Suppressor macrophage treated with lipopolysaccharide for 1 hour (primary cell): ENCODE measurements around the gene CCDC107.
A peak's percentile ranks its signal among the peaks of the same experiment; 100 is the strongest.

Experiments used
- DNase-seq, 3 donors: peaks; one replicate each; pipeline ENCODE4 v3.0.0-alpha.2; 2020 to 2022

Gene CCDC107

DNA sequence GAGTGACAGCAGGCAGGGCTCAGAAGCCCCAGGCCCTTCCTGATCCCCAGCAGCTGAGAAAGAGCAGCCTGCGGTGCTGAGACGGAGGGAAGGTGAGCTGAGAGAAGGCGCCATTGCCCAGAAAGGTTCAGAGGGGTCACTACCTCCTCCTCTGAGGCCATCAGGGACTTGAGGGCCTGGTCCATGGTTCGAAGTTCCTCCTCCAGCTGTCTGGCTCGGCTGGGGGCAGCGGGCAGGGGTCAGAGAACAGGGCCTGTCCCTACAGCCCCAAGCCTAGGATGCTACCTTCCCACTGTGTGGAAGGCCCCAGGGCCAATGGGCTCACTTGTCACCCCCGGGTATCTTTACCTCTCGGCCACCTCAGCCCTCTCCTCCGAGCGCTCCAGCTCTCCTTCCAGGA is 26.8 kb downstream of the CCDC107 start:
- no peak for DNase-seq

DNA sequence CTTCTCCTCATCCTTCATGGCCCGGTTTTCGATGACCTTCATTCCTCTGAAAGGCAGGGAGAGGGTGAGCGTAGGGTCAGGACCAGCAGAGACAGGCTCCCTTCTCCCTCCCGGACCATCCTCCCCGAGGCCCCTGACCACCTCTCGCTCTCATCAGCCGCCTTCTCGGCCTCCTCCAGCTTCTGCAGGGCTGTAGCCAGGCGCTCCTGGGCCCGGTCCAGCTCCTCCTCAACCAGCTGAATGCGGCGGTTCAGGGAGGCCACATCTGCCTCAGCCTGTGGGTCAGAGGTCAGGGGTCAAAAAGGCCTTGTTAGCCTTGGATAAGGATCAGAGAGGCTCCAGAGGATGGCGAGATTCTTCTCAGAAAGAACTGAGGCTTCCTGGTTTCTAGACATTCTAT is 27.4 kb downstream of the CCDC107 start:
- no peak for DNase-seq

DNA sequence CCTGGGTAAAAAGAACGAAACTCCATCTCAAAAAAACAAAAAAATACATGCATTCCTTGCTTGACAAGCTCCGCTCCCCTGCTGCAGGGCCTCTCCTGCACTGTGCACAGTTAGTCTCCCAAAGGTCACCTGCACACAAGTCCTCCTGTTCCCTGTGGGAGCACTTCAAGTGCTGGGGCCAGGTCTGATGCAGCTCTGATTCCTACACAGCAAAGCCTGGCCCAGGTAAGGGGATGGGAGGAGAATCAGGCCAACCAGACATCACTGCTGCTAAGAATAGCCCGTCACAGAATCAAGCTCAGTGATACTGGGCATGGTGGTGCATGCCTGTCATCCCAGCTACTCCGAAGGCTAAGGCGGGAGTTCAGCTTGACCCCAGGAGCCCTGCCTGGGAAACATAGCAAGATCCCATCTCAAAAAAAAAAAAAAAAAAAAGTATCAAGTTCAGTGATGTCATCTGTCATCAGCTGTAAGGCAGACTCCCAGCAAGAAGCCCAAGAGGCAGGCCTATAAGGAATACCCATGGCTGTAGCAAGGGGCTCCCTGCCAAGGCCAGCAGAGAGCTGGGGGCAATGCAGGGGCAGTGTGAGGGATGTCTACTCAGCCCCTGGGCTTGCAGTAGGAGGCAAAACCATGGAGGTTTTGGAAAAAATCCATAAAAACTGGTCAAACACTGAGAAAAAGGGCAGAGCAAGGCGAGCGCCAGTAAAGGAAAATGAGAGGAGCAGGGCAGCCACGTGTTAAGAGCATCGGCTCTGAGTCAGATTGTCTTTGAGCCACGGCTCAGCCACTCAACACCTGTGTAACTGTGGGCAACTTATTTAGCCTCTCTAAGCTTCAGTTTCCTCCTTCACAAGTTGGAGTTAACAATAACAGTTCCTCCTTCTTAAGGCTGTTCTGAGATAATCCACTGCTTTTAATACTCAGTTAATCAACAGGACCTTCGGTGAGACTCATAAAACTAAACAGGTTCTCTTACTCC is 28.4 kb downstream of the CCDC107 start:
- no peak for DNase-seq

DNA sequence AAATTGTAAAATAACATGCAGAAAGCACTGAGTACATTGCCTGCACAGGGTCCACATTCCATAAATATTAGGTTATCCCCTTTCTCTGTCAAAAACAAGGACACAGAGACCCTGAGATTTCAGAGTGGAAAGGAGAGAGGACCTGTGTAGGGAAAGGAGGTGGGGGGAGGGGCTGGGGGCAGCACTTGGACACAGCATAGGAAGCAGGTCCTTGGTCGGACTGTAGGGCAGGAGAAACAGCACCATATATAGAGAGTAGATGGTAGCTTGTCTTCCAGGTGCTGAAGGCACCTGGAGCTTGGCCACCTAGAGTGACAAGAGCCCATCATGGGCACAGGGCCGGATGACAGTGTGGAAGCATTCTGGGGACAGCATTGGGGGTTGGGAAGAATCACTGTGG is 29.2 kb downstream of the CCDC107 start:
- no peak for DNase-seq

DNA sequence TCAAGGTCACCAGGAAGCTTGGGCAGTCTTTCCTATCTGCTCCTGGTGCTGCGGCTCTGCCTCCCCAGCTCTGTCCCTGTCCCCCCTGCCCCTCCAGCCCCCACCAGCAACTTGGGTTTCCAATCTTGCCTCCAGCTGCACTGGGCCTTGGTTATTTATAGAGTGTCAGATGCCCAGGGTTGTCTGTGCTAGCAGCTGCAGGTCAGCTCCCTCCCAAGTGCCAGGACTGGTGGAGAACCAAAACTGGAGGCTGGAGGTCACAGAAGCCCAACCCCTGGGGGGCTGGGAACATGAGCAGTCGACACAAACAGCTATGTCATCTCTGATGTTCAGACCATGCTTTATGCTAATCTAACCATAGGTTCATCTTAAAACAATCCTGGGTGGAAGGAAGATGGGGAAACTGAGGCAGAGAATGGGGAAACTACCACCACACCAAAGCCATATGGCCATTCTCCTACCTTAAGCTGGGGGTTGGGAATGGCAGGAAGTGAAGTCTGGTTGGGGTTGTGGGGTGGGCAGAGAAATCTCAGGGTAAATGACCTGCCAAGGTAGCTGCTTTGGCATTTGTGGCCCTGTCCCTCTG is 30.0 kb downstream of the CCDC107 start:
- no peak for DNase-seq

DNA sequence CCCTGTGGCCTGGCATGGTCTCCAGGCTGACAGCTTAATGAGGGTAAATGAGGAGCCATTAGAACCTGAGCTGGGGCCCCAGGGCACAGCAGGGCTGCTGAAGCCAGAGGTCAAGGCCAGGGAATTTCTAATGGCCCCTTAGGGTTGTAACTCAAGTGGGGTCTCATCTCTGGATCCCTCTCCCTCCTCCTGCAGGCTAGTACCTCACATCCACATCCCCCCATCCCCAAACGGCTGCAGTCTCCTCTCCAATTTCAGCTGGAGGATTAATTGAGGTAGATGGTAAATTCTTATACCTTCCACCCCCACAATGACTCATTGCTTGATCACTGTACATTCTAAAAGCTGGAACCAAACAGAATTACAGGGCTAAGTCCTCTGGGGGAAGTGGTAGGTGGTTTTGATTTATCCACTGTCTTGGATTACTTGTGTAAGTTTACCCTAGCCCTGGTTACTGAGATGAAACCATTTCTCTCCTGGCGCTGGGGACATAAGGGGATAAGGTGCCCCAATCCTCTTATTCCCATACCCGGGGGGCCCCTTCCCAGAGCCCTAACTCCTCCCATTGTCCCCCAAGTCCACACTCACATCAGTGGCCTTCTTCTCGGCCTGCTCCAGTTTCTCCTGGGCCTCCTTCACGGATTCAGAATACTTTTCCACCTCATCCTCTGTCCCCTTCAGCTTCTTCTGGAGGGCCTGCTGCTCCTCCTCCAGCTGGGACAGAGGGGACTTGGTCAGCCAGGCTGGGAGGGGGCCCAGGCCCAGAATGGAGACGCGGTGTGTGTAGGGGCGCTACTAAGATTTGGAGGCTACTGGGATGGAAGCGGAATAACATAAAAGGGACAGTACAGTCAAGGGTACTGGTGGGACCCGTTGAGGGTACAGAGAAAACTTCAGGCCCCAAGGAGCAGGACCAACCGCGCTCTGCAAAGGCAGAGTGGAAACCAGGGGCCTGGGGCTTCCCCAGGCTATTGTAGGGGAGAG is 30.8 kb downstream of the CCDC107 start:
- peak; percentile 64 to 79 (median 72) for DNase-seq

DNA sequence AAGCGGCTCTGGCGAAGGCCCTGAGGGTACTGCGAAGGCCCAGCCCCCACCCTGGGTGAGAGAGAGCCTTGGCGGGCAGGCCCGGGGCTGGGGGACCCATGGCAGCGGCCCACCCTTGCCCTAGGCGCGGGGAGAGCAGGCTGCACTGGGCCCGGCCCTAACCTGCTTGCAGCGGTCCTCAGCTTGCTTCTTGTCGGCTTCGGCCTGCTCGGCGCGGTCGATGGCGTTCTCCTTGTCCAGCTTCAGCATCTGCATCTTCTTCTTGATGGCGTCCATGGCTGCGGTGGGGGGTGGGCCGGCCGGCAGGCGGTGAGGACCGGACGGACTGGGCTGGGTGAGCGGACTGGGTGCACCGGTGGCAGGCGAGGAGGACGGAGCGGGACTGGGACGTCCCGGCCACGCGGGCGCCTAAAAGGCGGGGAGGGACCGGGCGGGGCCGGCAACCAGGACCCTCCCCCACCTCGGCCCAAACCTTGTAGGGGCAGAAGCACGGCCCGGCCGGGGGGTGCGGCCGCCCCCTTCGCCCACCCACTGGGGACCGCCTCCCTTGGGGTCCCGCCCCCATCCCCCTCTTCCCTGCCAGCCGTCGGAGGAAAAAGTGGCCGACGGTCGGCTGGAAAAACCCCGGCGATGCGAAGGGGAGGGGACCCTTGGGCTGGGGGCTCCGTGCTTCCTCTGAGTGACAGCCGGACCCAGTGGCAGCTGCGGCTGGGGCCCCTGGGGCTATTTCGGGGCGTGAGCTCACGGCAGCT is 31.6 kb downstream of the CCDC107 start, which contains the start of gene TPM2:
Gene TPM2 (minus strand): TSS at position 384 of the 752 bp plus-strand sequence. CDS start 108 bp downstream, at position 276.
- DNase-seq: no peak

DNA sequence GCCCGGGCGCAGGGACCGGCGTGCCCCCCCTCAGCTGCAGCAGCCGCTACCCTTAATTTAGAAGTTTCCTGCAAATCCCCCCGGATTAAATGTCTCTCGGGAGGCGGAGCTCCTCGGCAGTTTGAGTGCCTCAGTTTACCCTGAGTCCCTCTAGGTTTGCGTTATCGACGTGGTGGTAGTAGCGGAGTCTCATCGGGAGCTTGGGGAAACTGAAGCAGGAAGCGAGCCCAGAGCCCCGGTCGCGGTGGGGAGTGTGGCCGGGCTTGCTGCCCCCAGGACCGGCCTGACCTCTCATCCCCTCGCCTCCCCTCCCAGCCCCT is 32.2 kb downstream of the CCDC107 start:
- DNase-seq: no peak

DNA sequence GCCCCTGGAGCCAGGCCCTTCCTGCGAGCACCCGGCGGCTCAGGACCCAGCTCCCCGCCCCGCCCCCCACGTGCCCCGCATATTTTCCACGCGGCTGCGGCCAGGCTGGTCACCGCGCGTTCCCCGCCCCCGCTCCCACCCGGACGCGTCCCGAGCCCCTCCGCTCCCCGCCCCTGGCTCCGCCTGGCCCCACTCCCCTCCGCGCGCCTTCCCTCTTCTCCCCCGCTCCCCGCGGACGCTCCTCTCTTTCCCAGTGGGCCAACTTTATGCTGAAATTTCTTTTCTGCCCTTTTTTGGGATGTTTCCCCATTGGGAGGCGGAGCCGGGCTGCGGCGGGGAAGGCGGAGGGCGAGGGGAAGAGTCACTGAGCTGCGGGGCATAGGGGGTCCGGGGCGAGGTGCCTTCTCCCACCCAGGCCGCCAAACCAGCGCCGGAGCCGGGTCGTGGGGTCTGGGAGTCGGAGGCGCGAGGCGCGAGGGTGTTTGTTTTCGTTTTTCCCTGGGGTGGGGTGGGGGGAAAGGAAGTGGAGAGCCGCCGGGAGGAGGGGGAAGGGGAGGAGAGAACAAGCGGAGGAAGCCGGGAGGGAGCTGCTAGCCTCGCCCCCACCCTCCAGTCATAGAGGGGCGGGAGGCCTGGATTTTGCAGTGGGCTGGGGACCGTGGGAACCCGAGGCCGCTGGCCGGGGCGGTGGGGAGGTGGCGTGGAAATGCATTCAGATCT is 32.7 kb downstream of the CCDC107 start:
- DNase-seq: peak; percentile 41 to 67 (median 47)

DNA sequence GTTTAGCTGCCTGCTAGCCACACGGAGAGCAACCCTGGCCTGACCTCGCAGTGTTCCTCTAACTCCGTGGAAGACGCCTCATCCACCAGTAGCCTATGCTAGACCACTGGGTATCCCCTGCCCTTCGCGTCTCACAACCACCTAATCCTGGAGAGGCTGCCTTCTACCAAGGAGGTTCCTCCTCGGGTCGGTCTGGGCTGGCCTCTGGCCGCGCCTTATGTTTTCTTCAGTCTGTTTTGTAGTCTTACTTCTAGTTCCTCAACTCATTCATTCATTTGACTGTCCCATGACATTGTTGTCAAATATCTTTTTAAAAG is 33.2 kb downstream of the CCDC107 start:
- DNase-seq: peak; percentile 33 to 52 (median 43)

DNA sequence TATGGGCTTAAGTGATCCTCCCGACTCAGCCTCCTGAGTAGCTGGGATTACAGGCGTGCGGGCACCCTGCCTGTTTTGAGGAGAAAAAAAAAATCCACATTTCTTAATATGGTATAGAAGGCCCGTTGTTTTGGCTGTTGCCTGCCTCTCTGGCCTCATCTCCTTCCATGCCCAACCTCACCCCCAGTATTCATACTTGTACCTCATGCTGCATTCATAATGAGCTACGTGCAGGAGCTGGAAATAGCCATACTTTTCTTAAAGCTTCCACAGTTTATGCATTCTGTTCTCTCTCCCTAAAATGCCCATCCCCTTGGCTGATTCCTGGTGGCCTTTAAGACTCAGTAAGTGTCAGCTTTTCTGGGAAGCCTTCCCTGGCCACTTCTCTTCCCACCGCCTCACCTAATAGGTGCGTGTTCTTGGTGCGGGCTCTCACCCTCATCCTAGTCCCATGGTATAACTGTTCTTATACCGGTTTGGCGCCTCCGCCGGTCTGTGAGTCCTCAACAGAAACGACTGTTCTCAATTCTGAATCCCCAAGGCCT is 33.7 kb downstream of the CCDC107 start:
- DNase-seq: no peak

DNA sequence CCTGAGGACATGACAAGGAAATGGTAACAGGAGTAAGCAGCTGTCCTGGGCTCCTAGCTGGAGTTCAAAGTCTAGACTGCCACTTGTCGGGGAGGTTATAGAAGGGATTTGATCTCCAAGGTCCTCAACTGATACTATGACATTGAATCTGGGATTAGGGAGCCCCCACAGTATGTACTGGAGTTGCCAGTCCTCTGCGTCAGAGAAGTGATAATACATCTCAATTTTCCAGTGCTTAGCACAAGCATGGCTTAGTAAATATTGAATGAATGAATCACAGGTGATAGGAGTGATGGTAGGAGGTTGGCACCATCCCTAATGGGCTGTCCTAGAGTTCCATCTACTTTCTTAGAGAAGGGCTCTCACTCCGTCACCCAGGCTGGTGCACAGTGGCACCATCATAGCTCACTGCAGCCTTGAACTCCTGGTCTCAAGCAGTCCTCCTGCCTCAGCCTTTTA is 37.9 kb downstream of the CCDC107 start:
- no peak for DNase-seq

DNA sequence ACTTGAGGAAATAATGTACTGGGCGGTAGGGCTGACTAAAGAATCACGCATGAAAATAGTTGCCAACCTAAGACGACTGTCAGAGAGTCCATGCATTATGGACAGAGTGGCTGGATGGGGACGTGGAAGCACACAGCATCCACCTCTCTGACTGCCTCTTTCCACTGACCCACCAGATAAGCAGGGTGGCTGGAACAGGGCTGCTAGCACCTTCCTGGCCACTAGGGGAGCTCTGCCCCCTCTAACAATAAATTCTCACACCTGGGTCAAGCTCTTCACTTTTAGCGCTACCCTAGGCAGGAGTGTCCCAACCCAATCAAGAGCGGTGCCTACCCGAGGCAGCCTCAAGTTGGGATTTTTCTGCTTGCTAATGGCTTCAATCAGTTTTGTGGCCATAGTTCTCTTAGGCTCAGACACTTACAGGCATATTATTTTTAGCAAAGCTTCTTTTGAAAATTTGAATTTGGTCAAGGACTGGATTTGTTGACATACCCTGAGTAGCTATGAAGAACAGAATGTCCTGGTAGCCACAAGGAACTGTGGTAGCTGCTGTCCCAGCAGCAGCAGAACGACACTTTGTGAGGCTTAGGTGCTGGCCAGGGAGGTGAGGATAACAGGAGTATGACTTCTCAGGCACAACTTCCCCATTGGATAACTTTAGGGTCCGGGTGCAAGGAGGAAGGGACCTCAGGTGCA is 38.6 kb downstream of the CCDC107 start:
- DNase-seq: peak; percentile 55 to 60 (median 55)

DNA sequence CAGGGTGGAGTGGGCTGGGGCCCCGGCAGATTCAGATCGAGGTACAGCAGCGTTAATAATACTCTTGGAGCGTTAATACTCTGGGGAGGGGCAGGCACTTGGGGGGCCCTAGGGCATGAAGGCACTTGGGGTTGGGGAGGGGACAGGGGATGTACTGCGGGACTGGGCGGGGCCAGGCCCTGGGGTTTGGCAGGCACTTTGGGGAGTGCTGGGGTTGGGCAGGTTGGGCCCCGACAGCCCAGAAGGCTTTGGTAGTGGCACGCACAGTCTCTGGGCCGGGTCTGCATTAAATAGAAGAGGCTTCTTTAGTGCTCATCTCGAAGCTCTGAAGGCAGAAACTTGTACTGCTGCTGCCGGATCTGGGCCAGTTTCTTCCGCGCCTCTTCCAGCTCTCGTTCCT is 39.4 kb downstream of the CCDC107 start:
- DNase-seq: no peak

DNA sequence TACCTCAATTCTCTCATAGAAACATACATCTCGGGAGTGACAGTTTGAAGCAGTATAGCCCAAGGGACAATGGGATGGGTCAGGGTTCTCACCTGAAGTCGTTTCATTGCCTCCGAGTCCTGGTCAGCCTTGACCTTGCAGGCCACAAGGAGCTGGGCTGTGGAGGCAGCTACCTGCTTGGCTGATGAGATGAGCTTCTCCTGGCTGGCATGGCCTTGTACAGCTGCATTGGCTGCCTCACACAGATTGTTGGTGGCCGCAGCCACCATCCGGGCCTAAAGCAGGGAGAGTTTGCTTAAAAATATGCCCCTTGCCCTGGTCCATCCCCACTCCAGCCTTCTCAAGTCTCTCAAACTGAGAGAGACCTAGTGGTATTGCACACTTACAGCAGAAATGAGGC is 40.1 kb downstream of the CCDC107 start:
- no peak for DNase-seq

DNA sequence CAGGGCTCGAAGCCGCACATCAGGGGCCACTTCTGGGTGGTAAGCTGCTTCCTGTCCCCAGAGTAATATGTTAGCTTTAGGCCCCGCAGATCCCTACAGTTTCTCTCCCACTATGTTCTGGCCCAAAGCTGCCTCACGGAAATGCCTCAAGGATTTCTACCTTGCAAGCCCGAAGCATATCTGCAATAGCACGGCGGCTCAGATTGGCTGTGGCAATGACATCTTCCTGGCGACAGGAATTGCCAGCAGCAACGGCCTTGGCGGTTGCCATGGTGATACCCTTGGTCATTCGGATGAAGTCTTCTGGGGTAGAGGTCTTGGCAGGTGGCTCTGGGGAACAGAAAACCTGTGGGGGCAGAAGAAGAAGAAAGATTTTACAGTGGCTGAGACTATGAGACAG is 41.9 kb downstream of the CCDC107 start:
- no peak for DNase-seq

DNA sequence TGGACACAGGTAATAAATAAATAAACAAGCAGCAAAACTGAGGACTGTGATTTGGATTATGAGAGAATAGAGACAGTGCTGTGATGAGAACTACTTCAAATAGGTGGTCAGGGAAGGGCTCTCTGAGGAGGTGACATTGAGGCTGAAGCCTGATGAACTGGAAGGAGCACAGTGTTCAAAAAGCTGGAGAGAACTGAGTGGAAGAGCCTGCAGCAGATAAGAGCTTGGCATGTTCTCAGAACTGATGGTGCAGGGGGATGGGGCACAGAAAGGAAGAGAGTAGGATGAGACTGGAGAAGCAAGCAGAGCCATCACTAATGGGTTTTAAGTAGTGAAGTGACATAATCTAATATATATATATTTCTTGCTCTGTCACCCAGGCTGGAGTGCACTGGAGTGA is 42.9 kb downstream of the CCDC107 start:
- DNase-seq: no peak

DNA sequence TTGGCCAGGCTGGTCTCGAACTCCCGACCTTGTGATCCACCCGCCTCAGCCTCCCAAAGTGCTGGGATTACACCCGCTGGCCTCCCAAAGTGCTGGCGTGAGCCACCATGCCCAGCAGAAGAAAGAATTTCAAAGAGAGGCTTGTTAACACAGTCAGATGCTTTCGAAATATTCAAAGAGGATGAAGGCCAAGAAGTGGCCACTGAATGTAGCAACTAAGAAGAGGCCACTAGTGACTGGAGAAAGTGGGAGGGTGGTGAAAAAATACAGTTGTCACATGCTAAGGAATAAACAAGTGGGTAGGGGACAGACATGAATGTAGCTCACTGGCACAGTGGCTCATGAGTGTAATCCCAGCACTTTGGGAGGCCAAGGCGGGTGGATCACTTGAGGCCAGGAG is 44.6 kb downstream of the CCDC107 start:
- DNase-seq: no peak

DNA sequence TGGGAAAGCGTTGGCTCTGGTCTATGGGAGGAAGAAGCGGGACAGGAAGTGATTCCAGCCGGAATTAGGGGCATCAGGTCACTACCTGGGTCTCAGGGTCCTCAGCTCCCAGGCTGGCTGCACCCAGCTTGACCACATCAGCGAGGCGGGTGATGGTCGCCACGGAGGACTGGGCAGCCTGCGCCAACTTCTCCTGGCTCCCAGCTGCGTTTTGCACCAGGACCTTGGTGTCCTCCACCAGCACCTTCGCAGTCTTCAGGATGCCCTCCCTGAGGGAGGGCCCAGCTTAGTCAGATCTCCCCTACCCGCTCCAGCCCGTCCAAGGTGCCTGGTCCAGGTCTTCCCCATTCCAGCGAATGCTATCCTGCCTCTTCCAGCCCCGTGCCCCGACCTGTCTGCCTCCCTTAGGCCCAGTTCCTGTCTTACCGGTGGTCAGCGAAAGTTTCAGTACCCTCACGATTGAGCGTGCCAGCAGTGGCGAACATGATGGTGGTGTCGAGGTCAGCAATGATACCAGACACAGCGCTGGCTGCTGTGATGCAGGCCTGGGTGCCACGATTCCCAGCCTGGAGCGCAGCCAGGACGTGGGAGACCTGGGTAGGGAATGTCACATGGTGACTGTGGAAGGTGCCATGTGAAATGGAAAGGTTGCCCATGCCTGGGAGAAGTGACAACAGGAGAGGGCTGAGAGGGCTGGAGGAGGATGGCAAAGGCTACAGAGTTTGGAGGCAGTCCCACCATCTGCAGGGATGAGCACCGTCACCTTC is 46.0 kb downstream of the CCDC107 start:
- no peak for DNase-seq

DNA sequence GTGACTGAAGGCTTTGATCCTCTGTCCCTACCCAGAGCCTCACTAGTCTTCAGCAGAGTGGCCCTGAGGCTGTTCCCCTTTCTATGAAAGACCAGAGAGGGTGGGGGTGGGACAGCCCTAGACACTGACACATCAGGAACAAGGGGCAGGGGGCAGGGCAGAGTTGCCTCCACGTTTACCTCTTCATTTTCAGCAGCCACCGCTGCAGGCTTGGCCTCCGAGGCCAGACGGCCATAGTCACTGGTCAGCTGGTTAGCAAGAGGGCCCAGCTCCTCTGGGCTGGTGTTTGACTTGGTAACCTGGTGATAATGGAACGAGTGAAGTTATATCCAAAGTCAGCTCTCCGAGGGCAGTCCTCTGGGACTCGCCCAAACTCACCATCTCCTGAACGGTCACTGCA is 47.3 kb downstream of the CCDC107 start:
- no peak for DNase-seq
